HCT116 (cell line): ENCODE results near the gene TPRG1L.

Source experiments
- EZH2 ChIP-seq: fragments of 200-600 bp; sonication (generic); IDR thresholded peaks from 2 replicates; pipeline ENCODE4 v1.6.1; 2017; ENCODE audit warnings: antibody characterized with exemption, mixed run types
- EZH2phosphoT487 ChIP-seq: fragments of 200-600 bp; IDR thresholded peaks from 2 replicates; pipeline ENCODE4 v1.6.1; 2018; ENCODE audit warnings: antibody characterized with exemption, borderline replicate concordance
- POLR2A ChIP-seq: IDR thresholded peaks from 2 replicates; pipeline ENCODE4 v1.7.0; 2011; ENCODE audit warnings: borderline replicate concordance; ENCODE audit not compliant: insufficient read depth, insufficient read length; ENCODE audit errors: extremely low read depth
- POLR2AphosphoS5 ChIP-seq: IDR thresholded peaks from 2 replicates; pipeline ENCODE4 v1.6.1; 2011; ENCODE audit warnings: mild to moderate bottlenecking, low read depth, low read length, moderate library complexity
- YY1 ChIP-seq: IDR thresholded peaks from 2 replicates; pipeline ENCODE4 v1.6.1; 2011; ENCODE audit warnings: low read length, low read depth, moderate library complexity, mild to moderate bottlenecking; ENCODE audit not compliant: insufficient replicate concordance; ENCODE audit errors: extremely low read depth
- TF ChIP-seq, protein P1 (sequence below), 3 experiments: fragments of 200-600 bp in 1 of 3; sonication (generic) in 1 of 3; IDR thresholded peaks in 2 of 3; conservative IDR thresholded peaks in 1 of 3; 2 replicates each; pipeline ENCODE4 v1.5.1; 2012 to 2017; ENCODE audit warnings: low read depth in 2 of 3, low read length in 2 of 3, antibody characterized with exemption in 1 of 3, borderline replicate concordance in 1 of 3, control low read depth in 1 of 3, mild to moderate bottlenecking in 1 of 3, mixed read lengths in 1 of 3, mixed run types in 1 of 3, moderate library complexity in 1 of 3; ENCODE audit not compliant: insufficient read depth in 1 of 3

DNA sequence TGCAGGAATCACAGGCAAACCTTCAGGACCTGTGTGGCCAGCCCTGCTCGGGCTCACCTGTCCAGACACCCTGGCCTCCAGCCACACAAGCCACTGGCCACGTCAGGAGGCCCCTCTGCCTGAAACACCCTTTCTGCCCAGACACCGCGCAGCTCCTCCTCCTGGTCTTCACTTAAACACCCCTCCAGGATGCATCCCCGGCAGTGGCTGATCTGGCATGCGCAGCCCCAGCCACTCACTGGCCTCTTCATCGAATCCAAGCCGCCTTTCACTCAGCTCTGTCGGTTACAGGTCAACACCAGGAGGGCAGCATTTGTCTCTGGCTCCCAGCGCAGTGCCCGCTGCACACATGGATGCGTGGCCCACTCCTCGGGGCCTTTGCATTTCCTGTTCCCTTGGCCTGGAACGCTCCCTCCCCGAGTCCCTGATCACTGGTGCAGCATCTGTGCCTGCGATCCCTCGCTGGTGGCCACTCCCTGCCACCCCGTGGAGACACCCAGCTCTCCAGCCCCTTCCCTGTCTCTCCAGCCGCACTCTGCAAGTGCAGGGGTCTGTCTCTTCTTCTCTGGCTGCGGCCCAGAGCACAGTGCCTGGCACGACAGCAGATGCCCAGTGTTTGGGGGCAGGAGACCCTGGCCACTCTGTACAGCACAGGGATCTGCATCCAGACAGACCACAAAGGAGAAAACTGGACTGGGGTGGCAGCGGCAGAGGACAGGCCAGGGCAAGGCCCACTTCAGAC is 9.4 kb downstream of the TPRG1L start:
- TF ChIP-seq, protein P1, sequence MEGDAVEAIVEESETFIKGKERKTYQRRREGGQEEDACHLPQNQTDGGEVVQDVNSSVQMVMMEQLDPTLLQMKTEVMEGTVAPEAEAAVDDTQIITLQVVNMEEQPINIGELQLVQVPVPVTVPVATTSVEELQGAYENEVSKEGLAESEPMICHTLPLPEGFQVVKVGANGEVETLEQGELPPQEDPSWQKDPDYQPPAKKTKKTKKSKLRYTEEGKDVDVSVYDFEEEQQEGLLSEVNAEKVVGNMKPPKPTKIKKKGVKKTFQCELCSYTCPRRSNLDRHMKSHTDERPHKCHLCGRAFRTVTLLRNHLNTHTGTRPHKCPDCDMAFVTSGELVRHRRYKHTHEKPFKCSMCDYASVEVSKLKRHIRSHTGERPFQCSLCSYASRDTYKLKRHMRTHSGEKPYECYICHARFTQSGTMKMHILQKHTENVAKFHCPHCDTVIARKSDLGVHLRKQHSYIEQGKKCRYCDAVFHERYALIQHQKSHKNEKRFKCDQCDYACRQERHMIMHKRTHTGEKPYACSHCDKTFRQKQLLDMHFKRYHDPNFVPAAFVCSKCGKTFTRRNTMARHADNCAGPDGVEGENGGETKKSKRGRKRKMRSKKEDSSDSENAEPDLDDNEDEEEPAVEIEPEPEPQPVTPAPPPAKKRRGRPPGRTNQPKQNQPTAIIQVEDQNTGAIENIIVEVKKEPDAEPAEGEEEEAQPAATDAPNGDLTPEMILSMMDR (IDR thresholded peaks at IDR 0.05 in 2 of 3, conservative IDR thresholded peaks at IDR 0.05 in 1 of 3; ENCODE audit: borderline replicate concordance in 1 of 3, insufficient read depth in 1 of 3, low read depth in 2 of 3, low read length in 2 of 3) = no peak
- TF ChIP-seq YY1 (no peak), POLR2A (no peak), POLR2AphosphoS5 (no peak), EZH2phosphoT487 (no peak), EZH2 (no peak)
